A549 (cell line): ENCODE data around the gene MAPKAP1. TPM values are rescaled to one million over a fixed set of nuclear protein-coding genes. Genes with fewer than 3 reads are reported as not detected.

ENCODE experiments used
- ATAC-seq, 2 experiments: fragments of 200-7000 bp in 1 of 2; fragments of >200 bp in 1 of 2; cut with Nextera tagmentation in 1 of 2; cut with Tn5 transposase in 1 of 2; 3 replicates each; pipeline versions ENCODE4 v1.8.0 to v1.9.1; 2018 to 2020; ENCODE audit warnings: mild to moderate bottlenecking in 1 of 2, moderate library complexity in 1 of 2
- CTCF ChIA-PET: fragments of 300-600 bp; sonication (Branson Sonifier 250); formaldehyde crosslinking; extraction: SDS; loops from one replicate; lab custom pipeline; 2021; ENCODE audit warnings: antibody characterized with exemption, inconsistent platforms; lab: Yijun Ruan, JAX
- POLR2A ChIA-PET: fragments of 350-600 bp; formaldehyde crosslinking; extraction: SDS; loops from one replicate; lab custom pipeline; 2021; ENCODE audit warnings: antibody characterized with exemption, inconsistent platforms; lab: Yijun Ruan, JAX
- DNase-seq, 2 experiments: peaks; one replicate each; pipeline versions ENCODE4 v3.0.0 to v3.0.0-alpha.2; 2011 to 2016; ENCODE audit warnings: low read depth in 1 of 2, low spot score in 1 of 2
- FAIRE-seq: peaks from 2 replicates; lab custom pipeline; 2011; peaks lifted over from hg19 to GRCh38; lab: Jason Lieb, UNC
- H3K27ac ChIP-seq, 2 experiments: fragments of >200 bp; sonication (Bioruptor Twin); formaldehyde crosslinking; 3 replicates each; pipeline ENCODE4 v1.5.1; 2016 to 2017
- H3K4me1 ChIP-seq: fragments of >200 bp; sonication (Bioruptor Twin); formaldehyde crosslinking; 3 replicates; pipeline ENCODE4 v1.6.1; 2016
- H3K4me2 ChIP-seq: fragments of >200 bp; sonication (Bioruptor Twin); formaldehyde crosslinking; 3 replicates; pipeline ENCODE4 v1.6.1; 2016
- H3K4me3 ChIP-seq: fragments of >200 bp; sonication (Bioruptor Twin); formaldehyde crosslinking; 3 replicates; pipeline ENCODE4 v1.5.1; 2016
- H3K9me3 ChIP-seq: fragments of >200 bp; sonication (Bioruptor Twin); formaldehyde crosslinking; 3 replicates; pipeline ENCODE4 v1.6.1; 2016
- ATOH8 ChIP-seq: fragments of 250-450 bp; sonication (Bioruptor Pico); IDR thresholded peaks from 2 replicates; pipeline ENCODE4 v1.5.0; 2020; ENCODE audit warnings: low read depth, mild to moderate bottlenecking, moderate library complexity
- BHLHE40 ChIP-seq: IDR thresholded peaks from 2 replicates; pipeline ENCODE4 v1.6.1; 2012; ENCODE audit warnings: low read depth, low read length, inconsistent platforms
- CBX8 ChIP-seq: fragments of 200-600 bp; sonication (generic); IDR thresholded peaks from 2 replicates; pipeline ENCODE4 v1.6.1; 2016
- CEBPB ChIP-seq, 2 experiments: fragments of >200 bp in 1 of 2; sonication (Bioruptor Twin) in 1 of 2; formaldehyde crosslinking in 1 of 2; IDR thresholded peaks; 2 replicates each; pipeline ENCODE4 v1.6.1; 2012 to 2016
- CHD4 ChIP-seq: fragments of 200-600 bp; sonication (generic); IDR thresholded peaks from 2 replicates; pipeline ENCODE4 v1.6.1; 2016; ENCODE audit warnings: antibody characterized with exemption, mild to moderate bottlenecking, borderline replicate concordance
- CTCF ChIP-seq: fragments of >200 bp; sonication (Bioruptor Twin); formaldehyde crosslinking; IDR thresholded peaks from 3 replicates; pipeline ENCODE4 v1.5.1; 2016
- ESRRA ChIP-seq: fragments of 150-350 bp; IDR thresholded peaks from 2 replicates; pipeline ENCODE4 v1.6.1; 2014; ENCODE audit warnings: mild to moderate bottlenecking, low read length, borderline replicate concordance
- FOSL2 ChIP-seq, 2 experiments: fragments of 450-650 bp in 1 of 2; fragments of >200 bp in 1 of 2; sonication (Bioruptor Twin) in 1 of 2; formaldehyde crosslinking; IDR thresholded peaks; 2 replicates each; pipeline versions ENCODE4 v1.5.0 to v1.6.1; 2016 to 2020; ENCODE audit warnings: mild to moderate bottlenecking in 1 of 2, moderate library complexity in 1 of 2
- FOXS1 ChIP-seq: fragments of 250-450 bp; sonication (Bioruptor Pico); IDR thresholded peaks from 2 replicates; pipeline ENCODE4 v1.5.0; 2020; ENCODE audit warnings: mild to moderate bottlenecking, moderate library complexity
- HMGXB4 ChIP-seq: fragments of 250-450 bp; sonication (Bioruptor Pico); IDR thresholded peaks from 2 replicates; pipeline ENCODE4 v1.5.0; 2021; ENCODE audit warnings: mild to moderate bottlenecking, moderate library complexity, borderline replicate concordance
- HOXB13 ChIP-seq: fragments of 250-450 bp; sonication (Bioruptor Pico); IDR thresholded peaks from 2 replicates; pipeline ENCODE4 v1.5.0; 2020; ENCODE audit warnings: low read depth, mild to moderate bottlenecking, moderate library complexity
- HOXB5 ChIP-seq: fragments of 250-450 bp; sonication (Bioruptor Pico); IDR thresholded peaks from 2 replicates; pipeline ENCODE4 v1.5.0; 2020; ENCODE audit warnings: mild to moderate bottlenecking, moderate library complexity
- JUN ChIP-seq, 2 experiments: fragments of >200 bp; sonication (Bioruptor Twin); formaldehyde crosslinking; IDR thresholded peaks; 2 replicates in 1 of 2; 3 replicates in 1 of 2; pipeline ENCODE4 v1.6.1; 2016 to 2017
- JUNB ChIP-seq: fragments of >200 bp; sonication (Bioruptor Twin); formaldehyde crosslinking; IDR thresholded peaks from 2 replicates; pipeline ENCODE4 v1.6.1; 2016
- MAFK ChIP-seq: fragments of 450-650 bp; IDR thresholded peaks from 2 replicates; pipeline ENCODE4 v1.6.1; 2014; ENCODE audit not compliant: partially characterized antibody
- MYC ChIP-seq: IDR thresholded peaks from 2 replicates; pipeline ENCODE4 v1.6.1; 2012; ENCODE audit warnings: mild to moderate bottlenecking, inconsistent platforms, low read length, improper control_type of control experiment, borderline replicate concordance
- NFE2L2 ChIP-seq: fragments of 150-350 bp; conservative IDR thresholded peaks from 2 replicates; pipeline ENCODE4 v1.6.1; 2014; ENCODE audit warnings: low read length
- RAD21 ChIP-seq, 2 experiments: fragments of >200 bp in 1 of 2; sonication (Bioruptor Twin) in 1 of 2; formaldehyde crosslinking in 1 of 2; IDR thresholded peaks in 1 of 2; conservative IDR thresholded peaks in 1 of 2; 2 replicates in 1 of 2; 3 replicates in 1 of 2; pipeline ENCODE4 v1.6.1; 2012 to 2018; ENCODE audit warnings: inconsistent platforms in 1 of 2
- RARB ChIP-seq: fragments of 250-450 bp; sonication (Bioruptor Pico); IDR thresholded peaks from 2 replicates; pipeline ENCODE4 v1.8.0; 2021; ENCODE audit warnings: mild to moderate bottlenecking, moderate library complexity
- RNF2 ChIP-seq: fragments of 200-600 bp; sonication (generic); IDR thresholded peaks from 2 replicates; pipeline ENCODE4 v1.6.1; 2016; ENCODE audit warnings: low read depth, mild to moderate bottlenecking, antibody characterized with exemption, moderate library complexity, borderline replicate concordance
- SMC3 ChIP-seq: fragments of >200 bp; sonication (Bioruptor Twin); formaldehyde crosslinking; IDR thresholded peaks from 3 replicates; pipeline ENCODE4 v1.6.1; 2018; ENCODE audit warnings: inconsistent platforms
- SREBF2 ChIP-seq: fragments of 450-650 bp; IDR thresholded peaks from 2 replicates; pipeline ENCODE4 v1.6.1; 2014; ENCODE audit warnings: mild to moderate bottlenecking, moderate library complexity
- TFCP2L1 ChIP-seq: fragments of 250-450 bp; sonication (Bioruptor Pico); IDR thresholded peaks from 2 replicates; pipeline ENCODE4 v1.5.0; 2021; ENCODE audit warnings: mild to moderate bottlenecking
- TP53 ChIP-seq: fragments of 250-450 bp; sonication (Bioruptor Pico); IDR thresholded peaks from 2 replicates; pipeline ENCODE4 v1.5.0; 2021; ENCODE audit warnings: mild to moderate bottlenecking, moderate library complexity
- ZNF302 ChIP-seq: fragments of 250-450 bp; sonication (Bioruptor Pico); IDR thresholded peaks from 2 replicates; pipeline ENCODE4 v1.9.0; 2021; ENCODE audit warnings: inconsistent platforms, mild to moderate bottlenecking, moderate library complexity
- WGBS: methylation state at CpG from one replicate; pipeline ENCODE4 v1.1.6; 2017; ENCODE audit errors: missing lambda C conversion rate; 5-methylcytosine and 5-hydroxymethylcytosine counted together
- polyA plus RNA-seq, 4 experiments: library from polyadenylated mRNA; depleted of rRNA in 3 of 4; stranded (reverse); fragments of >200 nt; fragmentation: RNase III in 1 of 4; extraction: RNeasy Plus Mini Kit Qiagen cat#74134 plus additional on column Dnase treatment in 1 of 4; gene quantifications; 2 replicates in 3 of 4; 3 replicates in 1 of 4; pipeline ENCODE4 v1.2.3, GENCODE V29; 2011 to 2017

MAPKAP1 gene
- polyA plus RNA-seq, 2 of the 4 experiments (the other 2 are of a cell fraction) = 49.9 to 119 TPM

- TF ChIP-seq HMGXB4 (CRISPR knock-in tag) = no peak
- TF ChIP-seq ESRRA = no peak
- no peak for TF ChIP-seq SMC3
- no peak for TF ChIP-seq FOXS1 (CRISPR knock-in tag)
- TF ChIP-seq NFE2L2 = no peak
- no peak for TF ChIP-seq TP53 (CRISPR knock-in tag)
Observed at GRCh38 chr9:125691869-125692268, 15.1 kb downstream of the MAPKAP1 start (continued).

GRCh38 chr9:125690679-125691078 lies 16.3 kb downstream of the MAPKAP1 start:
- H3K27ac ChIP-seq = no peak overlapping the region
- no peaks in the 10 kb centered on the region; the same call in 2 of the 3 replicates for H3K4me1 ChIP-seq
- ChIA-PET CTCF (no interaction called here), POLR2A (no interaction called here)
- H3K4me2 ChIP-seq = no peak overlapping the region
- no peak for DNase-seq
- no peak for FAIRE-seq
- ATAC-seq = no peak
- 90% methylated on average over 10 of the region's 10 CpGs for WGBS
- TF ChIP-seq JUN (IDR thresholded peaks at IDR 0.05) (no peak), RNF2 (no peak), RAD21 (conservative IDR thresholded peaks at IDR 0.05 in 1 of 2, IDR thresholded peaks at IDR 0.05 in 1 of 2) (no peak), CHD4 (no peak), FOSL2 (IDR thresholded peaks at IDR 0.05) (no peak), FOSL2 (CRISPR knock-in tag; IDR thresholded peaks at IDR 0.05) (no peak), TP53 (CRISPR knock-in tag) (no peak), JUNB (no peak), SMC3 (no peak), NFE2L2 (no peak), CTCF (no peak), RARB (CRISPR knock-in tag) (no peak), HOXB13 (CRISPR knock-in tag) (no peak), ATOH8 (CRISPR knock-in tag) (no peak), SREBF2 (no peak)
- H3K9me3 ChIP-seq = no peaks in the 10 kb centered on the region
- no peak overlapping the region for H3K4me3 ChIP-seq

GRCh38 chr9:125687163-125687863 lies 19.7 kb downstream of the MAPKAP1 start:
- POLR2A ChIA-PET = interaction anchor here (1.3 kb wide), 1 partner anchor 20 kb away, joined by 5 read pairs; the partner anchor contains the start of gene MAPKAP1
- no peak for FAIRE-seq
- 93% methylated on average over 4 of the region's 4 CpGs for WGBS
- no peak overlapping the region for H3K27ac ChIP-seq
- CTCF ChIA-PET = interaction anchor here (0.6 to 1.2 kb wide), 6 partner anchors 29 to 876 kb away, joined by 3 to 5 read pairs (median 3); no protein-coding TSS in a partner anchor
- H3K4me3 ChIP-seq = no peak overlapping the region
- TF ChIP-seq BHLHE40 (no peak), CEBPB (IDR thresholded peaks at IDR 0.05) (no peak), CBX8 (no peak), MYC (no peak), TP53 (CRISPR knock-in tag) (no peak), FOXS1 (CRISPR knock-in tag) (no peak), ZNF302 (CRISPR knock-in tag) (no peak), CTCF (no peak), JUN (IDR thresholded peaks at IDR 0.05) (no peak), HOXB5 (CRISPR knock-in tag) (no peak), TFCP2L1 (CRISPR knock-in tag) (no peak), HMGXB4 (CRISPR knock-in tag) (no peak), MAFK (no peak)
- TF ChIP-seq, all 56 proteins: peak for 0
- H3K9me3 ChIP-seq = no peaks in the 10 kb centered on the region
- ATAC-seq (no peak), DNase-seq (no peak)
- H3K4me1 ChIP-seq = no peaks in the 10 kb centered on the region; the same call in 2 of the 3 replicates
- no peak overlapping the region for H3K4me2 ChIP-seq
